ENCODE data around the gene IPO9. TPM values are rescaled to one million over a fixed set of nuclear protein-coding genes. Genes with fewer than 3 reads are reported as not detected.

The IPO9 gene
- total and polyA plus RNA-seq, 2 donors (not counting 1 experiment from before 2014, with no cell fraction given), result 13.3 to 56.9 TPM

- H4K20me1 ChIP-seq (ENCODE audit: control insufficient read depth, insufficient read depth, low read length, poor library complexity, severe bottlenecking), result no peaks in the 10 kb centered on the region
- H3K4me1 Mint-ChIP-seq, result peaks cover 10% of the 10 kb centered on the region
- H3K4me3 ChIP-seq (ENCODE audit: control extremely low read depth in 1 of 5, extremely low read depth in 1 of 5, insufficient read depth in 1 of 5, low read depth in 2 of 5, low read length in 4 of 5), result peak overlapping the region in 3 of 5 experiments; percentile 27 to 59 (median 44)
- peak; percentile 23 for DNase-seq
- H3K36me3 ChIP-seq (replicated peaks in 1 of 2; ENCODE audit: control extremely low read depth in 1 of 2, control insufficient read depth in 1 of 2, extremely low read depth in 1 of 2, insufficient read depth in 2 of 2, low read length in 1 of 2), result no peaks in the 10 kb centered on the region
- POLR2A ChIA-PET, result no interaction called here
- H3K27ac Mint-ChIP-seq, result no peak overlapping the region
- peak overlapping the region; percentile 84 for H3K4me3 Mint-ChIP-seq
- H3K27ac ChIP-seq (ENCODE audit: low read length in 2 of 2), result no peak overlapping the region
- CTCF ChIA-PET, result no interaction called here
- H3K9me3 ChIP-seq (ENCODE audit: control extremely low read depth in 1 of 3, control insufficient read depth in 2 of 3, insufficient read depth in 1 of 3, low read length in 2 of 3), result peaks cover 0 to 13% (median 0%) of the 10 kb centered on the region in 3 donors
- intact Hi-C loops (cut with micrococcal nuclease), result no loop called here
- WGBS (ENCODE audit: insufficient coverage), result 36% methylated on average over 32 of the region's 33 CpGs
- H3K27me3 Mint-ChIP-seq, result peaks cover 49% of the 10 kb centered on the region
- peak overlapping the region; percentile 76 for H2AFZ ChIP-seq (ENCODE audit: insufficient read depth, low read depth, low read length, poor library complexity, severe bottlenecking)
- H3K27me3 ChIP-seq (replicated peaks in 1 of 4; ENCODE audit: control extremely low read depth in 1 of 4, control insufficient read depth in 3 of 4, insufficient read depth in 4 of 4, low read length in 3 of 4), result peaks cover 0 to 68% (median 37%) of the 10 kb centered on the region in 4 experiments
- H3K79me2 ChIP-seq (ENCODE audit: control insufficient read depth, insufficient read depth, low read length), result no peaks in the 10 kb centered on the region
- ATAC-seq (ENCODE audit: low read depth), result no peak
- H3K9ac ChIP-seq (ENCODE audit: low read length), result peak overlapping the region; percentile 60
- H3K4me2 ChIP-seq (replicated peaks; ENCODE audit: low read depth, low read length, poor library complexity, severe bottlenecking), result peak overlapping the region; percentile 88
- H3K4me1 ChIP-seq (ENCODE audit: control insufficient read depth in 2 of 2, insufficient read depth in 2 of 2, low read length in 2 of 2), result peaks cover 19% of the 10 kb centered on the region in 2 donors
- H3K9me3 Mint-ChIP-seq (ENCODE audit: insufficient read depth), result no peaks in the 10 kb centered on the region
- TF ChIP-seq, protein P1, sequence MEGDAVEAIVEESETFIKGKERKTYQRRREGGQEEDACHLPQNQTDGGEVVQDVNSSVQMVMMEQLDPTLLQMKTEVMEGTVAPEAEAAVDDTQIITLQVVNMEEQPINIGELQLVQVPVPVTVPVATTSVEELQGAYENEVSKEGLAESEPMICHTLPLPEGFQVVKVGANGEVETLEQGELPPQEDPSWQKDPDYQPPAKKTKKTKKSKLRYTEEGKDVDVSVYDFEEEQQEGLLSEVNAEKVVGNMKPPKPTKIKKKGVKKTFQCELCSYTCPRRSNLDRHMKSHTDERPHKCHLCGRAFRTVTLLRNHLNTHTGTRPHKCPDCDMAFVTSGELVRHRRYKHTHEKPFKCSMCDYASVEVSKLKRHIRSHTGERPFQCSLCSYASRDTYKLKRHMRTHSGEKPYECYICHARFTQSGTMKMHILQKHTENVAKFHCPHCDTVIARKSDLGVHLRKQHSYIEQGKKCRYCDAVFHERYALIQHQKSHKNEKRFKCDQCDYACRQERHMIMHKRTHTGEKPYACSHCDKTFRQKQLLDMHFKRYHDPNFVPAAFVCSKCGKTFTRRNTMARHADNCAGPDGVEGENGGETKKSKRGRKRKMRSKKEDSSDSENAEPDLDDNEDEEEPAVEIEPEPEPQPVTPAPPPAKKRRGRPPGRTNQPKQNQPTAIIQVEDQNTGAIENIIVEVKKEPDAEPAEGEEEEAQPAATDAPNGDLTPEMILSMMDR (IDR thresholded peaks at IDR 0.05), result no peak
- TF ChIP-seq EZH2 (IDR thresholded peaks at IDR 0.05; ENCODE audit: borderline replicate concordance, insufficient read depth, low read depth, low read length, poor library complexity, severe bottlenecking), result no peak
These were observed 60.4 kb downstream of the IPO9 start for GRCh38 chr1:201889090-201889968.

DNA sequence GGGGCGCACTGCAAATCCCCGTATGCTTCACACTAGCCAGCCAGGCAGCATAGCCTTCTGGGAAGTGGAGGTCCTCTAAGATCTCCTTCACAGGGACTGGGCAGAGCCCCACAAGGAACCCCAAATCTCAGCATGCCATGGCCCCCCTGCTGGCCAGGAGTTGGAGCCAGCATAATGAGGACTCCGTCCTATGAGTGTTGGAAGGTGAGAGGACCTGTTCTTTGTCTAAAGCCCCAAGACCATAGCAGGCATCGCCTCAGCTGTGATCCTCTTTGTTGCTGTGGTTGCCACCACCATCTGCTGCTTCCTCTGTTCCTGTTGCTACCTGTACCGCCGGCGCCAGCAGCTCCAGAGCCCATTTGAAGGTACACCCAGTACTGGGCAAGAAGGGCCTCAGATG lies 61.3 kb downstream of the IPO9 start:
- WGBS (ENCODE audit: insufficient coverage), result 95% methylated on average over 4 of the region's 7 CpGs
- Mint-ChIP-seq H3K27ac (no peak overlapping the region), H3K27me3 (peaks cover 49% of the 10 kb centered on the region), H3K4me1 (peaks cover 3% of the 10 kb centered on the region), H3K9me3 (ENCODE audit: insufficient read depth) (no peaks in the 10 kb centered on the region), H3K4me3 (no peak overlapping the region)
- H3K9ac ChIP-seq (ENCODE audit: low read length), result no peak overlapping the region
- H4K20me1 ChIP-seq (ENCODE audit: control insufficient read depth, insufficient read depth, low read length, poor library complexity, severe bottlenecking), result no peaks in the 10 kb centered on the region
- no peak overlapping the region for H2AFZ ChIP-seq (ENCODE audit: insufficient read depth, low read depth, low read length, poor library complexity, severe bottlenecking)
- POLR2A ChIA-PET, result no interaction called here
- no peak for ATAC-seq (ENCODE audit: low read depth)
- intact Hi-C loops (cut with micrococcal nuclease), result no loop called here
- H3K4me2 ChIP-seq (replicated peaks; ENCODE audit: low read depth, low read length, poor library complexity, severe bottlenecking), result no peak overlapping the region
- CTCF ChIA-PET, result interaction anchor here (0.6 kb wide), 1 partner anchor 110 kb away, joined by 4 read pairs; no protein-coding TSS in a partner anchor
- H3K27ac ChIP-seq (ENCODE audit: low read length in 2 of 2), result no peak overlapping the region
- H3K4me3 ChIP-seq (ENCODE audit: control extremely low read depth in 1 of 5, extremely low read depth in 1 of 5, insufficient read depth in 1 of 5, low read depth in 2 of 5, low read length in 4 of 5), result no peak overlapping the region
- peaks cover 0 to 68% (median 36%) of the 10 kb centered on the region in 4 experiments for H3K27me3 ChIP-seq (replicated peaks in 1 of 4; ENCODE audit: control extremely low read depth in 1 of 4, control insufficient read depth in 3 of 4, insufficient read depth in 4 of 4, low read length in 3 of 4)
- no peaks in the 10 kb centered on the region for H3K36me3 ChIP-seq (replicated peaks in 1 of 2; ENCODE audit: control extremely low read depth in 1 of 2, control insufficient read depth in 1 of 2, extremely low read depth in 1 of 2, insufficient read depth in 2 of 2, low read length in 1 of 2)
- peaks cover 16 to 17% of the 10 kb centered on the region in 2 donors for H3K4me1 ChIP-seq (ENCODE audit: control insufficient read depth in 2 of 2, insufficient read depth in 2 of 2, low read length in 2 of 2)
- no peak for DNase-seq
- no peak for TF ChIP-seq EZH2 (IDR thresholded peaks at IDR 0.05; ENCODE audit: borderline replicate concordance, insufficient read depth, low read depth, low read length, poor library complexity, severe bottlenecking)
- TF ChIP-seq, protein P1 (IDR thresholded peaks at IDR 0.05), result no peak
- peaks cover 0 to 13% (median 0%) of the 10 kb centered on the region in 3 donors for H3K9me3 ChIP-seq (ENCODE audit: control extremely low read depth in 1 of 3, control insufficient read depth in 2 of 3, insufficient read depth in 1 of 3, low read length in 2 of 3)
- H3K79me2 ChIP-seq (ENCODE audit: control insufficient read depth, insufficient read depth, low read length), result no peaks in the 10 kb centered on the region
